GM23338 (cell line): ENCODE results near the gene TMEM41B. TPM values are rescaled to one million over a fixed set of nuclear protein-coding genes. Genes with fewer than 3 reads are reported as not detected.
A peak's percentile ranks its signal among the peaks of the same experiment; 100 is the strongest.

Experiments
- ATAC-seq: fragments of 200-7000 bp; cut with Tn5 transposase; 3 replicates; pipeline ENCODE4 v1.9.1; 2020
- DNase-seq: peaks from one replicate; pipeline ENCODE4 v3.0.0-alpha.2; 2015; ENCODE audit warnings: low spot score
- H2AFZ ChIP-seq: fragments of 200-600 bp; sonication (generic); 2 replicates; pipeline ENCODE4 v1.8.0; 2016; ENCODE audit warnings: antibody characterized with exemption, mild to moderate bottlenecking, moderate library complexity
- H3F3A ChIP-seq: fragments of 200-600 bp; sonication (generic); replicated peaks from 2 replicates; pipeline ENCODE4 v1.8.0; 2017; ENCODE audit warnings: antibody characterized with exemption, mixed run types, low read depth
- H3K27ac ChIP-seq: fragments of 200-600 bp; sonication (generic); 2 replicates; pipeline ENCODE4 v1.6.1; 2016; ENCODE audit warnings: low read depth
- H3K27me3 ChIP-seq: fragments of 200-600 bp; sonication (generic); 2 replicates; pipeline ENCODE4 v1.8.0; 2016; ENCODE audit warnings: mild to moderate bottlenecking, mixed run types, moderate library complexity; ENCODE audit not compliant: insufficient read depth
- H3K36me3 ChIP-seq: fragments of 200-600 bp; sonication (generic); 2 replicates; pipeline ENCODE4 v1.8.0; 2016; ENCODE audit warnings: mild to moderate bottlenecking; ENCODE audit not compliant: insufficient read depth
- H3K4me1 ChIP-seq: fragments of 200-600 bp; sonication (generic); 2 replicates; pipeline ENCODE4 v1.8.0; 2016; ENCODE audit warnings: mild to moderate bottlenecking, moderate library complexity; ENCODE audit not compliant: insufficient read depth
- H3K4me2 ChIP-seq: fragments of 200-600 bp; sonication (generic); 2 replicates; pipeline ENCODE4 v1.7.1; 2017; ENCODE audit warnings: mixed run types
- H3K4me3 ChIP-seq: fragments of 200-600 bp; sonication (generic); 2 replicates; pipeline ENCODE4 v1.6.1; 2016; ENCODE audit warnings: mixed run types
- H3K79me2 ChIP-seq: fragments of 200-600 bp; sonication (generic); replicated peaks from 2 replicates; pipeline ENCODE4 v1.8.0; 2017; ENCODE audit warnings: mild to moderate bottlenecking; ENCODE audit not compliant: insufficient read depth
- H3K9me2 ChIP-seq: fragments of 200-600 bp; sonication (generic); 2 replicates; pipeline ENCODE4 v1.8.0; 2017; ENCODE audit not compliant: insufficient read depth
- H4K20me1 ChIP-seq: fragments of 200-600 bp; sonication (generic); replicated peaks from 2 replicates; pipeline ENCODE4 v1.8.0; 2017; ENCODE audit warnings: mild to moderate bottlenecking; ENCODE audit not compliant: insufficient read depth
- H3K27ac Mint-ChIP-seq: 2 replicates; pipeline ENCODE4 v1.8.0; 2020; ENCODE audit warnings: inconsistent platforms, mild to moderate bottlenecking, moderate library complexity, mixed read lengths
- H3K27me3 Mint-ChIP-seq: 3 replicates; pipeline ENCODE4 v1.8.0; 2022; ENCODE audit warnings: low read depth, mild to moderate bottlenecking, moderate library complexity, mixed read lengths, inconsistent platforms; ENCODE audit not compliant: insufficient read depth, poor library complexity
- H3K36me3 Mint-ChIP-seq: 3 replicates; pipeline ENCODE4 v1.8.0; 2021; ENCODE audit warnings: low read depth, mild to moderate bottlenecking, inconsistent platforms, moderate library complexity, mixed read lengths
- H3K4me1 Mint-ChIP-seq: 3 replicates; pipeline ENCODE4 v1.8.0; 2020; ENCODE audit warnings: mild to moderate bottlenecking, inconsistent platforms, mixed read lengths
- H3K4me3 Mint-ChIP-seq: 3 replicates; pipeline ENCODE4 v1.8.0; 2021; ENCODE audit warnings: moderate library complexity, mild to moderate bottlenecking, inconsistent platforms, mixed read lengths
- H3K9me3 Mint-ChIP-seq: 3 replicates; pipeline ENCODE4 v1.8.0; 2020; ENCODE audit warnings: moderate library complexity, mild to moderate bottlenecking, inconsistent platforms, mixed read lengths
- EZH2 ChIP-seq: fragments of 200-600 bp; sonication (generic); IDR thresholded peaks from one replicate; pipeline ENCODE4 v1.8.0; 2017; ENCODE audit warnings: antibody characterized with exemption, mild to moderate bottlenecking, low read depth; ENCODE audit not compliant: unreplicated experiment
- EZH2phosphoT487 ChIP-seq: fragments of 200-600 bp; sonication (generic); IDR thresholded peaks from one replicate; pipeline ENCODE4 v1.8.1; 2018; ENCODE audit warnings: antibody characterized with exemption; ENCODE audit not compliant: unreplicated experiment
- JUNB ChIP-seq: IDR thresholded peaks from one replicate; pipeline ENCODE4 v1.6.1; 2016; ENCODE audit warnings: antibody characterized with exemption; ENCODE audit not compliant: unreplicated experiment
- NANOG ChIP-seq: IDR thresholded peaks from 2 replicates; pipeline ENCODE4 v1.6.1; 2016; ENCODE audit warnings: antibody characterized with exemption, borderline replicate concordance
- REST ChIP-seq: IDR thresholded peaks from one replicate; pipeline ENCODE4 v1.6.1; 2018; ENCODE audit warnings: antibody characterized with exemption; ENCODE audit not compliant: unreplicated experiment
- STAT1 ChIP-seq: IDR thresholded peaks from one replicate; pipeline ENCODE4 v1.6.1; 2016; ENCODE audit warnings: antibody characterized with exemption; ENCODE audit not compliant: unreplicated experiment
- ZNF114 ChIP-seq: fragments of 250-450 bp; sonication (Bioruptor Pico); IDR thresholded peaks from 2 replicates; pipeline ENCODE4 v1.5.0; 2020; ENCODE audit warnings: mild to moderate bottlenecking, moderate library complexity
- polyA plus RNA-seq: library from polyadenylated mRNA; unstranded; fragments of >200 nt; fragmentation: Nextera tagmentation; extraction: Ambion mirVana; gene quantifications from 2 replicates; pipeline ENCODE4 v1.2.1, GENCODE V29; 2016
- total RNA-seq: library from RNA; depleted of rRNA; stranded (reverse); fragments of >200 nt; shearing (Covaris generic); gene quantifications from 2 replicates; pipeline ENCODE4 v1.2.3, GENCODE V29; 2014
- TF ChIP-seq, protein P1 (sequence below), 2 experiments: fragments of 200-600 bp in 1 of 2; sonication (generic) in 1 of 2; conservative IDR thresholded peaks; 2 replicates each; pipeline versions ENCODE4 v1.5.1 to v1.6.1; 2016 to 2017; ENCODE audit warnings: antibody characterized with exemption in 2 of 2, low read depth in 2 of 2, mild to moderate bottlenecking in 2 of 2, moderate library complexity in 1 of 2
- TF ChIP-seq, protein P2 (sequence below): IDR thresholded peaks from 2 replicates; pipeline ENCODE4 v1.6.1; 2016; ENCODE audit warnings: antibody characterized with exemption

TMEM41B gene
- total and polyA plus RNA-seq, 2 experiments from 2014 or later, result 34.4 to 53.8 TPM

GRCh38 chr11:9280655-9281301 is 33.6 kb downstream of the TMEM41B start:
- Histone ChIP-seq H3F3A (peaks cover 8% of the 10 kb centered on the region; the same call in 1 of the 2 replicates), H3K79me2 (no peaks in the 10 kb centered on the region), H3K27ac (no peak overlapping the region), H3K9me2 (no peaks in the 10 kb centered on the region), H3K36me3 (peaks cover 10% of the 10 kb centered on the region), H3K4me3 (no peak overlapping the region), H2AFZ (no peak overlapping the region), H3K27me3 (no peaks in the 10 kb centered on the region), H3K4me2 (no peak overlapping the region), H4K20me1 (peaks cover 3% of the 10 kb centered on the region; the same call in 1 of the 2 replicates), H3K4me1 (no peaks in the 10 kb centered on the region)
- no peaks in the 10 kb centered on the region for H3K4me1 Mint-ChIP-seq
- peaks cover 42% of the 10 kb centered on the region for H3K36me3 Mint-ChIP-seq
- TF ChIP-seq JUNB (no peak), EZH2phosphoT487 (no peak)
- TF ChIP-seq, protein P1, sequence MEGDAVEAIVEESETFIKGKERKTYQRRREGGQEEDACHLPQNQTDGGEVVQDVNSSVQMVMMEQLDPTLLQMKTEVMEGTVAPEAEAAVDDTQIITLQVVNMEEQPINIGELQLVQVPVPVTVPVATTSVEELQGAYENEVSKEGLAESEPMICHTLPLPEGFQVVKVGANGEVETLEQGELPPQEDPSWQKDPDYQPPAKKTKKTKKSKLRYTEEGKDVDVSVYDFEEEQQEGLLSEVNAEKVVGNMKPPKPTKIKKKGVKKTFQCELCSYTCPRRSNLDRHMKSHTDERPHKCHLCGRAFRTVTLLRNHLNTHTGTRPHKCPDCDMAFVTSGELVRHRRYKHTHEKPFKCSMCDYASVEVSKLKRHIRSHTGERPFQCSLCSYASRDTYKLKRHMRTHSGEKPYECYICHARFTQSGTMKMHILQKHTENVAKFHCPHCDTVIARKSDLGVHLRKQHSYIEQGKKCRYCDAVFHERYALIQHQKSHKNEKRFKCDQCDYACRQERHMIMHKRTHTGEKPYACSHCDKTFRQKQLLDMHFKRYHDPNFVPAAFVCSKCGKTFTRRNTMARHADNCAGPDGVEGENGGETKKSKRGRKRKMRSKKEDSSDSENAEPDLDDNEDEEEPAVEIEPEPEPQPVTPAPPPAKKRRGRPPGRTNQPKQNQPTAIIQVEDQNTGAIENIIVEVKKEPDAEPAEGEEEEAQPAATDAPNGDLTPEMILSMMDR (conservative IDR thresholded peaks at IDR 0.05; ENCODE audit: low read depth in 2 of 2), result no peak
- H3K4me3 Mint-ChIP-seq, result no peak overlapping the region
- DNase-seq (no peak), ATAC-seq (no peak)
- H3K27me3 Mint-ChIP-seq, result peaks cover 3% of the 10 kb centered on the region
- H3K9me3 Mint-ChIP-seq, result no peaks in the 10 kb centered on the region
- H3K27ac Mint-ChIP-seq, result no peak overlapping the region

DNA sequence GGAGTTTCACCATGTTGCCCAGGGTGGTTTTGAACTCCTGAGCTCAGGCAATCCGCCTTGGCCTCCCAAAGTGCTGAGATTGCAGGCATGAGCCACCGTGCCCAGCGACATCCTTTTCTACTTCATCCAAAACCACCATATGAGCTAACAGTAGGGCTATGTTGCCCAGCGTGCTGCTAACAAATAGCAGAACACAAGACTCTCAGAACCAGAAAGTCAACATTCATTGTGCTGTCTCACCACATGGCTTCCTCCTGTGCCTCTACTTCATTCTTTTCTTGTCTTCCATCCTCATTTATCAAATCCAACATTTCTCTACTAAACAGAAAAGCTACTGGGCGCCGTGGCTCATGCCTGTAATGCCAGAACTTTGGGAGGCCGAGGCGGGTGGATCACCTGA is 37.2 kb downstream of the TMEM41B start:
- H3K36me3 ChIP-seq, result peaks cover 10% of the 10 kb centered on the region
- H3K9me3 Mint-ChIP-seq, result no peaks in the 10 kb centered on the region
- H4K20me1 ChIP-seq, result peaks cover 3% of the 10 kb centered on the region
- no peak overlapping the region for H3K4me3 Mint-ChIP-seq
- H3K27me3 Mint-ChIP-seq, result peaks cover 5% of the 10 kb centered on the region
- peak overlapping the region; percentile 55; the same call in 1 of the 2 replicates for H3K27ac ChIP-seq
- no peaks in the 10 kb centered on the region for H3K4me1 ChIP-seq
- no peak overlapping the region for H3K4me3 ChIP-seq
- 0 out of 2 replicates have a peak overlapping the region, but pooled peaks have one; percentile 2 for H3K27ac Mint-ChIP-seq
- H2AFZ ChIP-seq, result no peak overlapping the region
- H3K4me1 Mint-ChIP-seq, result no peaks in the 10 kb centered on the region
- ATAC-seq (no peak; the same call in 2 of the 3 replicates), DNase-seq (no peak)
- no peaks in the 10 kb centered on the region for H3K27me3 ChIP-seq
- peaks cover 8% of the 10 kb centered on the region; the same call in 1 of the 2 replicates for H3F3A ChIP-seq
- H3K79me2 ChIP-seq, result no peaks in the 10 kb centered on the region
- no peak overlapping the region for H3K4me2 ChIP-seq
- no peaks in the 10 kb centered on the region for H3K9me2 ChIP-seq
- H3K36me3 Mint-ChIP-seq, result peaks cover 23% of the 10 kb centered on the region
- no peak for TF ChIP-seq NANOG
- no peak for TF ChIP-seq REST
- no peak for TF ChIP-seq ZNF114
- TF ChIP-seq, protein P1 (conservative IDR thresholded peaks at IDR 0.05; ENCODE audit: low read depth in 2 of 2), result no peak
- no peak for TF ChIP-seq STAT1
- TF ChIP-seq, protein P2, sequence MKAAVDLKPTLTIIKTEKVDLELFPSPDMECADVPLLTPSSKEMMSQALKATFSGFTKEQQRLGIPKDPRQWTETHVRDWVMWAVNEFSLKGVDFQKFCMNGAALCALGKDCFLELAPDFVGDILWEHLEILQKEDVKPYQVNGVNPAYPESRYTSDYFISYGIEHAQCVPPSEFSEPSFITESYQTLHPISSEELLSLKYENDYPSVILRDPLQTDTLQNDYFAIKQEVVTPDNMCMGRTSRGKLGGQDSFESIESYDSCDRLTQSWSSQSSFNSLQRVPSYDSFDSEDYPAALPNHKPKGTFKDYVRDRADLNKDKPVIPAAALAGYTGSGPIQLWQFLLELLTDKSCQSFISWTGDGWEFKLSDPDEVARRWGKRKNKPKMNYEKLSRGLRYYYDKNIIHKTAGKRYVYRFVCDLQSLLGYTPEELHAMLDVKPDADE, result no peak
- TF ChIP-seq EZH2, result no peak
- TF ChIP-seq JUNB, result no peak
